Bronchial epithelial cell (primary cell): ENCODE measurements around the gene C9orf50. TPM values are rescaled to one million over a fixed set of nuclear protein-coding genes. Genes with fewer than 3 reads are reported as not detected.

Experiments used
- DNase-seq: peaks from one replicate; pipeline ENCODE4 v3.0.0-alpha.2; 2010; ENCODE audit warnings: low read depth
- FAIRE-seq: peaks from 2 replicates; lab custom pipeline; 2011; peaks lifted over from hg19 to GRCh38; lab: Jason Lieb, UNC
- H3K27me3 ChIP-seq: 2 replicates; pipeline ENCODE4 v1.5.1; 2011; ENCODE audit warnings: low read length; ENCODE audit not compliant: control insufficient read depth, insufficient read depth
- H3K36me3 ChIP-seq: 2 replicates; pipeline ENCODE4 v1.5.1; 2011; ENCODE audit warnings: low read length; ENCODE audit not compliant: control insufficient read depth, insufficient read depth
- H3K4me3 ChIP-seq: 2 replicates; pipeline ENCODE4 v1.5.1; 2011; ENCODE audit warnings: mild to moderate bottlenecking, low read depth, low read length, control low read depth
- total RNA-seq: library from RNA; depleted of rRNA; stranded (reverse); fragments of >200 nt; gene quantifications from 2 replicates; pipeline ENCODE4 v1.2.1, GENCODE V29; 2014
- TF ChIP-seq, protein P1 (sequence below): IDR thresholded peaks from 2 replicates; pipeline ENCODE4 v1.5.1; 2011; ENCODE audit warnings: mild to moderate bottlenecking, moderate library complexity, low read length, control low read depth, inconsistent platforms; ENCODE audit not compliant: insufficient read depth, severe bottlenecking

The C9orf50 gene
- total RNA-seq, 1 donor from 2014 or later = not detected

DNA sequence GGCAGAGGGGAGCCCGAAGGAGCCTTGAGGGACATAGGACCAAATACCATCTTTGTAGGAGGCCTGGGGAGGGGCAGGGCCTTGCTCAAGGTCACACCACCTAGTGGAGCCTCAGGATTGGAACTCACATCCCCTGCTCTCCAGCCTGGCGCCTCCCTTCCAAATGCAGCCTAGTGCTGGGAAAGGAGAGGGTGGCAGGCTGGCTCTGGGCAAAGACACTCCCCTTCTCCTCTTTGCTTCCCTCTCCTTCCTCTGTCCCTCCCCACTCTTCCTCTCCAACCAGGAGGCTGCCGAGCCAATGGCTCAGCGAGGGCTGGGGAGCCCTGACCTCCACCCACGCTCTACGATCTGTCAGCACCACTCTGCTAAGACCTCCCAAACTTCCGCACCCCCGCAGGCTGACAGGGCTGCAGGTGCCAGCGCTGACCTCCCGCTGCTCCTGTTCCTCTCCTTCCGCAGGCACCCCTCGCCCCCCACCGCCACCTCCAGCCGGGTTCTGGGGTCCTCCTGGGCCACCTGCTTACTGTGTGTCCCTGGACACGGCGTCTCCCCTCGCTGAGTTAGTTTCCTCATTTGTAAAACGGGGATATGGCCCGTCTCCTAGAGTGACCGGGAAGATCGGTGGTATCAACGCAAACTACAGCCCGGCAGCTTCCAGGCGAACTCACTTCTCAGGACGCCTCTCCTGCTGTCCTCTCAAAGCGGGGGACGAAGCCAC lies 52.9 kb downstream of the C9orf50 start:
- TF ChIP-seq, protein P1, sequence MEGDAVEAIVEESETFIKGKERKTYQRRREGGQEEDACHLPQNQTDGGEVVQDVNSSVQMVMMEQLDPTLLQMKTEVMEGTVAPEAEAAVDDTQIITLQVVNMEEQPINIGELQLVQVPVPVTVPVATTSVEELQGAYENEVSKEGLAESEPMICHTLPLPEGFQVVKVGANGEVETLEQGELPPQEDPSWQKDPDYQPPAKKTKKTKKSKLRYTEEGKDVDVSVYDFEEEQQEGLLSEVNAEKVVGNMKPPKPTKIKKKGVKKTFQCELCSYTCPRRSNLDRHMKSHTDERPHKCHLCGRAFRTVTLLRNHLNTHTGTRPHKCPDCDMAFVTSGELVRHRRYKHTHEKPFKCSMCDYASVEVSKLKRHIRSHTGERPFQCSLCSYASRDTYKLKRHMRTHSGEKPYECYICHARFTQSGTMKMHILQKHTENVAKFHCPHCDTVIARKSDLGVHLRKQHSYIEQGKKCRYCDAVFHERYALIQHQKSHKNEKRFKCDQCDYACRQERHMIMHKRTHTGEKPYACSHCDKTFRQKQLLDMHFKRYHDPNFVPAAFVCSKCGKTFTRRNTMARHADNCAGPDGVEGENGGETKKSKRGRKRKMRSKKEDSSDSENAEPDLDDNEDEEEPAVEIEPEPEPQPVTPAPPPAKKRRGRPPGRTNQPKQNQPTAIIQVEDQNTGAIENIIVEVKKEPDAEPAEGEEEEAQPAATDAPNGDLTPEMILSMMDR = no peak
- DNase-seq (peak; percentile 39), FAIRE-seq (no peak)
- Histone ChIP-seq H3K4me3 (peak overlapping the region; percentile 38), H3K27me3 (no peaks in the 10 kb centered on the region), H3K36me3 (no peaks in the 10 kb centered on the region)

DNA sequence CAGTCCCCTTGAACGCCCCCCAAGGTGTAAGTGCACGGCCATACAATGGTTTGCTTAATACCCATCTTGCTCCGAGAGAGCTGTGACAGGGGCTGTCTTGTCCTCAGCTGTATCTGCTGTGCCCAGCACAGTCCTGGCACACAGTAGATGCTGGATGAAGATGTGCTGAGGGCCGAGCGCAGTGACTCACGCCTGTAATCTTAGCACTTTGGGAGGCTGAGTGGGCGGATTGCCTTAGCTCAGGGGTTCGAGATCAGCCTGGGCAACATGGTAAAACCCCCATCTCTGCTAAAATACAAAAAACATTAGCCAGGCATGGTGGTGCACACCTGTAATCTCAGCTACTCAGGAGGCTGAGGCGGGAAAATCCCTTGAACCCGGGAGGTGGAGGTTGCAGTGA lies 53.6 kb downstream of the C9orf50 start:
- DNase-seq (no peak), FAIRE-seq (no peak)
- TF ChIP-seq, protein P1 = no peak
- Histone ChIP-seq H3K27me3 (no peaks in the 10 kb centered on the region), H3K4me3 (no peak overlapping the region), H3K36me3 (no peaks in the 10 kb centered on the region)

DNA sequence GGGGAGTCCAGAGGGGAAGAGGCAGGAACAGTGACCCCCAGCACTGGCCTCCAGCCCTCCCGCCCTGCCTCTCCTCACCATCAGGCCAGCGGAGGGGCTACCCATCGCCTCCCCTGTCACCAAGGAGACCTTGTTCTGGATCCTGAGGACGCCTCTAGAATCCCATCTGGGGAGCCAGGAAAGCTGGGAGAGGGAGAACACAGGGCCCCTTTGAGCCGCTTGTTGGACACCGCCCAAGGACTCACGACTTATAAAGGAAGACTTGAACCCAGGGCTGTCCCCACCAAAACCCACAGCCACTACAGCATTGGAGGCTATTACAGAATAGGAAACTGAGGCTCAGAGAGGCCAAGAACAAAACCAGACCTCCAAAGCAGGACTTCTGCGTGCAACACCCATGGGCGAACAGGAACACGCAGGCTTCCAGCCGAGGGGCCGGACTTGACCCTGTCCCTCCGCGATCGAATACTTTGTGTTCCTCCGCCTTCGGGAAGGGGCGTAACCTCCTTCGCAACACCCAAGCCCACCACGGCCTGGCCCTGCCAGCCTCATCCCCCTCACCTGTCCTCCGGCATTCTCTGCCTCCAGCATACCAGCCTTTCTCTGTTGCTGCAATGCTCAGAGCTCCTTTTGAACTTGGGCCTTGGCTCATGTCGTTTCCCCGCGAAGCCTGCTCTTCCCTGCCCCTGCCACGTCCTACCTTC lies 54.2 kb downstream of the C9orf50 start:
- no peak for DNase-seq
- no peak for FAIRE-seq
- Histone ChIP-seq H3K27me3 (no peaks in the 10 kb centered on the region), H3K36me3 (no peaks in the 10 kb centered on the region), H3K4me3 (no peak overlapping the region)
- TF ChIP-seq, protein P1 = no peak

DNA sequence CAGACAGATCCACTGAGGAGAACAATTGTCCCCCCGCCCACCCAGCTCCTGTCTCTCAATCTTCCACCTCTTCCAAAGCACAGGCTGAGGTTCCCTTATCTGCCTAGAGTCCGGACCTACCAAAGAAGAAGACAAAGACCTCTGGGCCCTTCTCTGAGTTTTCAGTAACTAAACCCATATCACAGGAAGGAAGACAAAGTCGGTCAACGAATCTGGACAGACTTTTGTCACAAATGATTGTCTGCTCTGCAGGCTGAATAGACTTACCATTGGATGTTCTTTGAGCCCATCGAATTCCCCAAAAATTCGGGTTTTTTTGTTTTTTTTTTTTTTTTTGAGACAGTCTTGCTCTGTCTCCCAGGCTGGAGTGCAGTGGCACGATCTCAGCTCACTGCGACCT lies 58.0 kb downstream of the C9orf50 start:
- no peak for FAIRE-seq
- no peaks in the 10 kb centered on the region for H3K27me3 ChIP-seq

DNA sequence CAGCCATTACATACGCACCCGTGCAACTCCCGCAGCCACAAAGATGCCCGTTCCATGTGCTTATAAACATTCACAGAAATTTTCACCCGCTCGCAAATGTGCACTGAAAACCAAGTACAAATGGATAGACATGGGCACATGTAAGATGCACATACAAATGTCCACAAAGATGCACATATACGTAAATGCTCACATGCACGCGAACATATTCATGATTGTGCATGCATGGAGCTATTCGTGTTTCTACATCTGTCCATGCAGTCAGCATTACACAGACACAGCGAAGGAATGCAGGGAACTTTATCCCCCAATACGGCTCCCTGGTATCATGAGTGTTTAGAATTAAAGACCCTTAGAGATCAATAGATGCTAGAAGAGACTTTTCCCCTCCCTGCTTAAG lies 58.4 kb downstream of the C9orf50 start:
- DNase-seq (no peak), FAIRE-seq (no peak)
- Histone ChIP-seq H3K36me3 (no peaks in the 10 kb centered on the region), H3K27me3 (no peaks in the 10 kb centered on the region), H3K4me3 (no peak overlapping the region)
- TF ChIP-seq, protein P1 = no peak

More for the DNA sequence above, 58.0 kb downstream of the C9orf50 start:
- Histone ChIP-seq H3K4me3 (no peak overlapping the region), H3K36me3 (no peaks in the 10 kb centered on the region)
- no peak for DNase-seq
- TF ChIP-seq, protein P1 = no peak

Other genes starting within 250 kb of the C9orf50 start
- gene NTMT1, start 5.1 kb upstream of the C9orf50 start, total RNA-seq = 32.6 and 40.8 TPM in 2 replicates
- gene ASB6, start 21.1 kb upstream of the C9orf50 start, total RNA-seq = 6.1 and 9.2 TPM in 2 replicates
- 0.13 TPM in 1 of 2 replicates, not detected in the other for gene PRRX2, start 44.5 kb upstream of the C9orf50 start, total RNA-seq
- 0.90 and 11.1 TPM in 2 replicates for gene PTGES, start 131.9 kb upstream of the C9orf50 start, total RNA-seq
- 20.7 and 27.9 TPM in 2 replicates for gene TOR1B, start 182.1 kb upstream of the C9orf50 start, total RNA-seq
- 12.7 and 19.2 TPM in 2 replicates for gene TOR1A, start 203.0 kb upstream of the C9orf50 start, total RNA-seq
- gene C9orf78, start 214.2 kb upstream of the C9orf50 start, total RNA-seq = 55.8 and 65.8 TPM in 2 replicates
- 5.5 and 6.7 TPM in 2 replicates for gene USP20, start 214.4 kb upstream of the C9orf50 start, total RNA-seq